Measurements from ENCODE around the gene SLC25A26. TPM values are rescaled to one million over a fixed set of nuclear protein-coding genes. Genes with fewer than 3 reads are reported as not detected.
A peak's percentile ranks its signal among the peaks of the same experiment; 100 is the strongest.
"Not testable (repeated sequence)": the region's sequence is repeated elsewhere in the genome, so short reads cannot be mapped to it uniquely, and the experiment has no call there.

SLC25A26 gene
- total RNA-seq, 1 donor from 2014 or later: 18.8 TPM

- Mint-ChIP-seq H3K4me1 (ENCODE audit: low read depth) (no peaks in the 10 kb centered on the region), H3K27me3 (ENCODE audit: insufficient read depth) (no peaks in the 10 kb centered on the region), H3K4me3 (no peak overlapping the region), H3K9me3 (no peaks in the 10 kb centered on the region), H3K36me3 (ENCODE audit: low read depth) (peaks cover 5% of the 10 kb centered on the region), H3K27ac (no peak overlapping the region)
- intact Hi-C loops (cut with micrococcal nuclease): no loop called here
- no peak for DNase-seq (ENCODE audit: low spot score)
These were observed 40.6 kb downstream of the SLC25A26 start for GRCh38 chr3:66261355-66261754.

GRCh38 chr3:66265649-66266048 lies 44.8 kb downstream of the SLC25A26 start:
- intact Hi-C loops (cut with micrococcal nuclease): no loop called here
- H3K27me3 Mint-ChIP-seq (ENCODE audit: insufficient read depth): no peaks in the 10 kb centered on the region
- DNase-seq (ENCODE audit: low spot score): no peak
- no peak overlapping the region for H3K4me3 Mint-ChIP-seq
- peaks cover 2% of the 10 kb centered on the region for H3K36me3 Mint-ChIP-seq (ENCODE audit: low read depth)
- H3K9me3 Mint-ChIP-seq: no peaks in the 10 kb centered on the region
- H3K27ac Mint-ChIP-seq: no peak overlapping the region
- no peaks in the 10 kb centered on the region for H3K4me1 Mint-ChIP-seq (ENCODE audit: low read depth)

- intact Hi-C loops (cut with micrococcal nuclease): no loop called here
- H3K27ac Mint-ChIP-seq: no peak overlapping the region
- DNase-seq (ENCODE audit: low spot score): no peak
These were observed 45.8 kb downstream of the SLC25A26 start for GRCh38 chr3:66266551-66266950.

GRCh38 chr3:66267031-66267430 lies 46.2 kb downstream of the SLC25A26 start:
- H3K4me3 Mint-ChIP-seq: no peak overlapping the region
- no peak for DNase-seq (ENCODE audit: low spot score)
- intact Hi-C loops (cut with micrococcal nuclease): no loop called here

More at GRCh38 chr3:66266551-66266950, 45.8 kb downstream of the SLC25A26 start:
- H3K36me3 Mint-ChIP-seq (ENCODE audit: low read depth): peaks cover 2% of the 10 kb centered on the region
- no peaks in the 10 kb centered on the region for H3K9me3 Mint-ChIP-seq
- H3K27me3 Mint-ChIP-seq (ENCODE audit: insufficient read depth): no peaks in the 10 kb centered on the region
- no peak overlapping the region for H3K4me3 Mint-ChIP-seq
- H3K4me1 Mint-ChIP-seq (ENCODE audit: low read depth): no peaks in the 10 kb centered on the region

GRCh38 chr3:66267906-66268305 lies 47.1 kb downstream of the SLC25A26 start:
- Mint-ChIP-seq H3K4me3 (no peak overlapping the region), H3K36me3 (ENCODE audit: low read depth) (peaks cover 2% of the 10 kb centered on the region), H3K9me3 (no peaks in the 10 kb centered on the region), H3K27me3 (ENCODE audit: insufficient read depth) (no peaks in the 10 kb centered on the region), H3K27ac (no peak overlapping the region), H3K4me1 (ENCODE audit: low read depth) (no peaks in the 10 kb centered on the region)
- intact Hi-C loops (cut with micrococcal nuclease): no loop called here
- no peak for DNase-seq (ENCODE audit: low spot score)

More at GRCh38 chr3:66267031-66267430, 46.2 kb downstream of the SLC25A26 start:
- peaks cover 2% of the 10 kb centered on the region for H3K36me3 Mint-ChIP-seq (ENCODE audit: low read depth)
- H3K9me3 Mint-ChIP-seq: no peaks in the 10 kb centered on the region
- H3K27ac Mint-ChIP-seq: no peak overlapping the region
- no peaks in the 10 kb centered on the region for H3K4me1 Mint-ChIP-seq (ENCODE audit: low read depth)
- H3K27me3 Mint-ChIP-seq (ENCODE audit: insufficient read depth): no peaks in the 10 kb centered on the region

- no peak overlapping the region for H3K27ac Mint-ChIP-seq
- intact Hi-C loops (cut with micrococcal nuclease): no loop called here
- no peak for DNase-seq (ENCODE audit: low spot score)
- no peaks in the 10 kb centered on the region for H3K9me3 Mint-ChIP-seq
- no peaks in the 10 kb centered on the region for H3K4me1 Mint-ChIP-seq (ENCODE audit: low read depth)
- no peaks in the 10 kb centered on the region for H3K36me3 Mint-ChIP-seq (ENCODE audit: low read depth)
- H3K4me3 Mint-ChIP-seq: no peak overlapping the region
- no peaks in the 10 kb centered on the region for H3K27me3 Mint-ChIP-seq (ENCODE audit: insufficient read depth)
These were observed 48.1 kb downstream of the SLC25A26 start for GRCh38 chr3:66268864-66269263.

GRCh38 chr3:66269411-66269810 lies 48.6 kb downstream of the SLC25A26 start:
- no peaks in the 10 kb centered on the region for H3K9me3 Mint-ChIP-seq
- H3K36me3 Mint-ChIP-seq (ENCODE audit: low read depth): no peaks in the 10 kb centered on the region
- H3K27ac Mint-ChIP-seq: no peak overlapping the region
- H3K27me3 Mint-ChIP-seq (ENCODE audit: insufficient read depth): no peaks in the 10 kb centered on the region
- no peaks in the 10 kb centered on the region for H3K4me1 Mint-ChIP-seq (ENCODE audit: low read depth)
- no peak overlapping the region for H3K4me3 Mint-ChIP-seq
- no peak for DNase-seq (ENCODE audit: low spot score)
- intact Hi-C loops (cut with micrococcal nuclease): no loop called here

- Mint-ChIP-seq H3K27ac (no peak overlapping the region), H3K4me3 (no peak overlapping the region), H3K4me1 (ENCODE audit: low read depth) (no peaks in the 10 kb centered on the region), H3K9me3 (no peaks in the 10 kb centered on the region), H3K27me3 (ENCODE audit: insufficient read depth) (no peaks in the 10 kb centered on the region), H3K36me3 (ENCODE audit: low read depth) (no peaks in the 10 kb centered on the region)
- DNase-seq (ENCODE audit: low spot score): no peak
- intact Hi-C loops (cut with micrococcal nuclease): no loop called here
These were observed 49.5 kb downstream of the SLC25A26 start for GRCh38 chr3:66270288-66270687.

GRCh38 chr3:66270701-66271100 lies 49.9 kb downstream of the SLC25A26 start:
- Mint-ChIP-seq H3K9me3 (no peaks in the 10 kb centered on the region), H3K4me1 (ENCODE audit: low read depth) (no peaks in the 10 kb centered on the region), H3K4me3 (no peak overlapping the region), H3K27me3 (ENCODE audit: insufficient read depth) (no peaks in the 10 kb centered on the region), H3K27ac (no peak overlapping the region), H3K36me3 (ENCODE audit: low read depth) (no peaks in the 10 kb centered on the region)
- no peak for DNase-seq (ENCODE audit: low spot score)
- intact Hi-C loops (cut with micrococcal nuclease): no loop called here

- no peaks in the 10 kb centered on the region for H3K36me3 Mint-ChIP-seq (ENCODE audit: low read depth)
- H3K9me3 Mint-ChIP-seq: no peaks in the 10 kb centered on the region
- DNase-seq (ENCODE audit: low spot score): no peak
- H3K4me3 Mint-ChIP-seq: no peak overlapping the region
- H3K4me1 Mint-ChIP-seq (ENCODE audit: low read depth): no peaks in the 10 kb centered on the region
- no peaks in the 10 kb centered on the region for H3K27me3 Mint-ChIP-seq (ENCODE audit: insufficient read depth)
- intact Hi-C loops (cut with micrococcal nuclease): no loop called here
- H3K27ac Mint-ChIP-seq: no peak overlapping the region
These were observed 50.4 kb downstream of the SLC25A26 start for GRCh38 chr3:66271231-66271630.

- intact Hi-C loops (cut with micrococcal nuclease): no loop called here
- H3K9me3 Mint-ChIP-seq: no peaks in the 10 kb centered on the region
These were observed 51.2 kb downstream of the SLC25A26 start for GRCh38 chr3:66272016-66272415.

GRCh38 chr3:66274837-66275236 lies 54.0 kb downstream of the SLC25A26 start:
- H3K27me3 Mint-ChIP-seq (ENCODE audit: insufficient read depth); H3K9me3 Mint-ChIP-seq; DNase-seq (ENCODE audit: low spot score); H3K4me3 Mint-ChIP-seq; H3K27ac Mint-ChIP-seq; H3K36me3 Mint-ChIP-seq (ENCODE audit: low read depth): not testable (repeated sequence)
- peaks cover 10% of the 10 kb centered on the region for H3K4me1 Mint-ChIP-seq (ENCODE audit: low read depth)
- intact Hi-C loops (cut with micrococcal nuclease): loop anchor here (5.0 kb wide), 1 partner anchor 227 kb away; the partner anchor contains the start of gene LRIG1

More at GRCh38 chr3:66272016-66272415, 51.2 kb downstream of the SLC25A26 start:
- Mint-ChIP-seq H3K27me3 (ENCODE audit: insufficient read depth) (no peaks in the 10 kb centered on the region), H3K4me3 (no peak overlapping the region), H3K36me3 (ENCODE audit: low read depth) (no peaks in the 10 kb centered on the region), H3K4me1 (ENCODE audit: low read depth) (no peaks in the 10 kb centered on the region), H3K27ac (no peak overlapping the region)
- DNase-seq (ENCODE audit: low spot score): no peak

- Mint-ChIP-seq H3K4me3 (no peak overlapping the region), H3K27ac (no peak overlapping the region), H3K4me1 (ENCODE audit: low read depth) (peaks cover 21% of the 10 kb centered on the region), H3K9me3 (no peaks in the 10 kb centered on the region), H3K27me3 (ENCODE audit: insufficient read depth) (no peaks in the 10 kb centered on the region), H3K36me3 (ENCODE audit: low read depth) (peaks cover 2% of the 10 kb centered on the region)
- DNase-seq (ENCODE audit: low spot score): peak; percentile 41
- intact Hi-C loops (cut with micrococcal nuclease): loop anchor here (1.0 to 5.0 kb wide), 6 partner anchors 22 to 546 kb away; partner anchors contain the start of gene LRIG1
These were observed 56.0 kb downstream of the SLC25A26 start for GRCh38 chr3:66276705-66277274.

- Mint-ChIP-seq H3K4me1 (ENCODE audit: low read depth) (peaks cover 21% of the 10 kb centered on the region), H3K4me3 (no peak overlapping the region), H3K36me3 (ENCODE audit: low read depth) (peaks cover 2% of the 10 kb centered on the region), H3K27ac (no peak overlapping the region), H3K27me3 (ENCODE audit: insufficient read depth) (no peaks in the 10 kb centered on the region), H3K9me3 (no peaks in the 10 kb centered on the region)
- DNase-seq (ENCODE audit: low spot score): no peak
- intact Hi-C loops (cut with micrococcal nuclease): loop anchor here (5.0 kb wide), 1 partner anchor 223 kb away; the partner anchor contains the start of gene LRIG1
These were observed 58.4 kb downstream of the SLC25A26 start for GRCh38 chr3:66279168-66279567.
